Measurements from ENCODE around the gene HEBP2. TPM values are rescaled to one million over a fixed set of nuclear protein-coding genes. Genes with fewer than 3 reads are reported as not detected.

Gene HEBP2
- total RNA-seq, 2 experiments from 2014 or later = 14.0 to 36.2 TPM

DNA sequence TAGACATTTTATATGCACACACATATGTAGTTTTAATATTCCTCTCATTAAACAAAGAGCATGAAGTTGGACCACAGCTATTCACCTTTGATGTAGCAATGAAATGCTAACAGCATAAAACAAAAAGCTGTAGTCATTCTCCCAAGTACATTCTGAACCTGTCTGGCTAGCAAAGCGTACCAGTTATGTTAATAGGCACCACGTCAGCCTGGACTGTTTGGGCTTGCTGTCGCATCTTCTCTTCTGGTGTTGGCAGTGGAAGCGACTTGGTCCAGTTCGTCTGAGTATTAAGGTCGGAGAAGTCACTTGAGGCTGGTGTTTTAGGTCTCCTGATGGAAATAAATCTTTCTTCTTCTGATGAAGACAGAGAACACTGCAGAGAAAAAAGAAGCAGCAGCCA, 42.8 kb downstream of the HEBP2 start:
- no peak for TF ChIP-seq EZH2phosphoT487 (IDR thresholded peaks at IDR 0.05; ENCODE audit: borderline replicate concordance, low read depth, low read length)
- TF ChIP-seq CTCF (conservative IDR thresholded peaks at IDR 0.05; ENCODE audit: low read length) = no peak
- Histone ChIP-seq H4K20me1 (ENCODE audit: insufficient read depth, low read length) (no peaks in the 10 kb centered on the region), H3K9me2 (ENCODE audit: insufficient read depth, low read length) (no peaks in the 10 kb centered on the region), H2AFZ (ENCODE audit: low read length) (no peak overlapping the region), H3K4me2 (ENCODE audit: low read length) (no peak overlapping the region), H3K36me3 (ENCODE audit: insufficient read depth, low read length) (no peaks in the 10 kb centered on the region), H3K4me3 (ENCODE audit: low read depth, low read length, poor library complexity, severe bottlenecking) (no peak overlapping the region), H3K9me3 (ENCODE audit: low read length) (no peaks in the 10 kb centered on the region), H3K4me1 (ENCODE audit: insufficient read depth, low read length, poor library complexity, severe bottlenecking) (no peaks in the 10 kb centered on the region), H3K27ac (ENCODE audit: low read depth, low read length, poor library complexity, severe bottlenecking) (no peak overlapping the region), H3K79me2 (ENCODE audit: insufficient read depth, low read depth, low read length) (no peaks in the 10 kb centered on the region)
- ChIA-PET POLR2A (interaction anchor here (0.7 to 1.3 kb wide), 6 partner anchors 9 to 1253 kb away, joined by 3 to 5 read pairs (median 3); no protein-coding TSS in a partner anchor), CTCF (ENCODE audit: unreplicated experiment) (no interaction called here)
- no peak for DNase-seq (ENCODE audit: low spot score)
- intact Hi-C loops (cut with micrococcal nuclease; ENCODE audit: unreplicated experiment) = no loop called here
- no TSS peak for BruUV-seq (replicated peaks)

GRCh38 chr6:138450445-138450844, 46.4 kb downstream of the HEBP2 start:
- intact Hi-C loops (cut with micrococcal nuclease; ENCODE audit: unreplicated experiment) = no loop called here
- TF ChIP-seq EZH2phosphoT487 (IDR thresholded peaks at IDR 0.05; ENCODE audit: borderline replicate concordance, low read depth, low read length) (no peak), CTCF (conservative IDR thresholded peaks at IDR 0.05; ENCODE audit: low read length) (no peak)
- no peak overlapping the region for H2AFZ ChIP-seq (ENCODE audit: low read length)
- no peaks in the 10 kb centered on the region for H4K20me1 ChIP-seq (ENCODE audit: insufficient read depth, low read length)
- H3K4me3 ChIP-seq (ENCODE audit: low read depth, low read length, poor library complexity, severe bottlenecking) = no peak overlapping the region
- H3K4me1 ChIP-seq (ENCODE audit: insufficient read depth, low read length, poor library complexity, severe bottlenecking) = peaks cover 2% of the 10 kb centered on the region
- H3K79me2 ChIP-seq (ENCODE audit: insufficient read depth, low read depth, low read length) = no peaks in the 10 kb centered on the region
- ChIA-PET POLR2A (interaction anchor here (1.4 kb wide), 1 partner anchor 17 kb away, joined by 3 read pairs; no protein-coding TSS in a partner anchor), CTCF (ENCODE audit: unreplicated experiment) (no interaction called here)
- no peaks in the 10 kb centered on the region for H3K9me3 ChIP-seq (ENCODE audit: low read length)
- H3K36me3 ChIP-seq (ENCODE audit: insufficient read depth, low read length) = no peaks in the 10 kb centered on the region
- no peak overlapping the region for H3K27ac ChIP-seq (ENCODE audit: low read depth, low read length, poor library complexity, severe bottlenecking)
- no peaks in the 10 kb centered on the region for H3K9me2 ChIP-seq (ENCODE audit: insufficient read depth, low read length)
- H3K4me2 ChIP-seq (ENCODE audit: low read length) = no peak overlapping the region
- no TSS peak for BruUV-seq (replicated peaks)
- DNase-seq (ENCODE audit: low spot score) = no peak

GRCh38 chr6:138451043-138451442, 47.0 kb downstream of the HEBP2 start:
- Histone ChIP-seq H2AFZ (ENCODE audit: low read length) (no peak overlapping the region), H3K27ac (ENCODE audit: low read depth, low read length, poor library complexity, severe bottlenecking) (no peak overlapping the region), H3K36me3 (ENCODE audit: insufficient read depth, low read length) (no peaks in the 10 kb centered on the region), H3K9me2 (ENCODE audit: insufficient read depth, low read length) (no peaks in the 10 kb centered on the region), H4K20me1 (ENCODE audit: insufficient read depth, low read length) (no peaks in the 10 kb centered on the region), H3K4me3 (ENCODE audit: low read depth, low read length, poor library complexity, severe bottlenecking) (no peak overlapping the region), H3K4me1 (ENCODE audit: insufficient read depth, low read length, poor library complexity, severe bottlenecking) (peaks cover 8% of the 10 kb centered on the region), H3K4me2 (ENCODE audit: low read length) (no peak overlapping the region), H3K79me2 (ENCODE audit: insufficient read depth, low read depth, low read length) (no peaks in the 10 kb centered on the region), H3K9me3 (ENCODE audit: low read length) (no peaks in the 10 kb centered on the region)
- BruUV-seq (replicated peaks) = no TSS peak
- intact Hi-C loops (cut with micrococcal nuclease; ENCODE audit: unreplicated experiment) = no loop called here
- DNase-seq (ENCODE audit: low spot score) = no peak
- ChIA-PET CTCF (ENCODE audit: unreplicated experiment) (no interaction called here), POLR2A (interaction anchor here (1.2 kb wide), 1 partner anchor 13 kb away, joined by 3 read pairs; no protein-coding TSS in a partner anchor)
- no peak for TF ChIP-seq CTCF (conservative IDR thresholded peaks at IDR 0.05; ENCODE audit: low read length)
- no peak for TF ChIP-seq EZH2phosphoT487 (IDR thresholded peaks at IDR 0.05; ENCODE audit: borderline replicate concordance, low read depth, low read length)

Data from OCI-LY7 (cell line).